ENCODE measurements around the gene ACMSD.

ACMSD gene

GRCh38 chr2:134838143-134838620, at the start of gene ACMSD:
ACMSD (plus strand) TSS chr2:134838616; CDS start chr2:134838683, 67 bp downstream.
- H3K4me3 ChIP-seq (ENCODE audit: low read depth, low read length), result no peak within 1 kb of the TSS

GRCh38 chr2:134790487-134790886, 47.9 kb upstream of the ACMSD start:
- TF ChIP-seq CTCF (IDR thresholded peaks at IDR 0.05; ENCODE audit: borderline replicate concordance, insufficient read depth, low read depth, low read length), result peak; percentile 30; the same call in 1 of the 2 replicates
- H3K4me3 ChIP-seq (ENCODE audit: low read depth, low read length), result no peak overlapping the region

More at GRCh38 chr2:134838143-134838620, at the start of gene ACMSD:
- no peak for TF ChIP-seq CTCF (IDR thresholded peaks at IDR 0.05; ENCODE audit: borderline replicate concordance, insufficient read depth, low read depth, low read length)

GRCh38 chr2:134791616-134792015, 46.8 kb upstream of the ACMSD start:
- no peak overlapping the region for H3K4me3 ChIP-seq (ENCODE audit: low read depth, low read length)
- no peak for TF ChIP-seq CTCF (IDR thresholded peaks at IDR 0.05; ENCODE audit: borderline replicate concordance, insufficient read depth, low read depth, low read length)

- H3K4me3 ChIP-seq (ENCODE audit: low read depth, low read length), result no peak overlapping the region
- no peak for TF ChIP-seq CTCF (IDR thresholded peaks at IDR 0.05; ENCODE audit: borderline replicate concordance, insufficient read depth, low read depth, low read length)
Observed at GRCh38 chr2:134792186-134792585, 46.2 kb upstream of the ACMSD start.

- TF ChIP-seq CTCF (IDR thresholded peaks at IDR 0.05; ENCODE audit: borderline replicate concordance, insufficient read depth, low read depth, low read length), result no peak
- H3K4me3 ChIP-seq (ENCODE audit: low read depth, low read length), result no peak overlapping the region
Observed at GRCh38 chr2:134795765-134796164, 42.7 kb upstream of the ACMSD start.

GRCh38 chr2:134796373-134796772, 42.0 kb upstream of the ACMSD start:
- TF ChIP-seq CTCF (IDR thresholded peaks at IDR 0.05; ENCODE audit: borderline replicate concordance, insufficient read depth, low read depth, low read length), result no peak
- no peak overlapping the region for H3K4me3 ChIP-seq (ENCODE audit: low read depth, low read length)

GRCh38 chr2:134799936-134800335, 38.5 kb upstream of the ACMSD start:
- TF ChIP-seq CTCF (IDR thresholded peaks at IDR 0.05; ENCODE audit: borderline replicate concordance, insufficient read depth, low read depth, low read length), result no peak
- no peak overlapping the region for H3K4me3 ChIP-seq (ENCODE audit: low read depth, low read length)

All from GM12875 (cell line).